GM18508 (cell line): ENCODE results near the gene RNF207.

Source experiments
- ATAC-seq: cut with Tn5 transposase; IDR thresholded peaks from one replicate; pipeline ENCODE4 v1.9.1; 2021; ENCODE audit warnings: moderate number of reproducible peaks; ENCODE audit not compliant: insufficient read depth, unreplicated experiment

Gene RNF207

GRCh38 chr1:6246497-6247467 lies 40.9 kb downstream of the RNF207 start:
- no peak for ATAC-seq

- no peak for ATAC-seq
Observed at GRCh38 chr1:6247651-6248050, 41.7 kb downstream of the RNF207 start.

- no peak for ATAC-seq
Observed at GRCh38 chr1:6248161-6248776, 42.4 kb downstream of the RNF207 start.

GRCh38 chr1:6248932-6249738 lies 43.2 kb downstream of the RNF207 start:
- ATAC-seq: no peak

GRCh38 chr1:6249739-6250689 lies 44.1 kb downstream of the RNF207 start:
- ATAC-seq: no peak

- no peak for ATAC-seq
Observed at GRCh38 chr1:6251233-6251632, 45.3 kb downstream of the RNF207 start.

GRCh38 chr1:6251681-6252373 lies 45.9 kb downstream of the RNF207 start:
- no peak for ATAC-seq

GRCh38 chr1:6252374-6252710 lies 46.4 kb downstream of the RNF207 start:
- ATAC-seq: no peak

- ATAC-seq: no peak
Observed at GRCh38 chr1:6253380-6253779, 47.5 kb downstream of the RNF207 start.

- no peak for ATAC-seq
Observed at GRCh38 chr1:6254691-6255090, 48.8 kb downstream of the RNF207 start.

GRCh38 chr1:6256645-6257044 lies 50.7 kb downstream of the RNF207 start:
- ATAC-seq: no peak

GRCh38 chr1:6257541-6258069 lies 51.7 kb downstream of the RNF207 start:
- ATAC-seq: no peak

GRCh38 chr1:6258675-6259074 lies 52.8 kb downstream of the RNF207 start:
- ATAC-seq: no peak

- no peak for ATAC-seq
Observed at GRCh38 chr1:6259491-6260362, 53.8 kb downstream of the RNF207 start.

- no peak for ATAC-seq
Observed at GRCh38 chr1:6260433-6260934, 54.6 kb downstream of the RNF207 start.

- ATAC-seq: no peak
Observed at GRCh38 chr1:6260961-6261614, 55.2 kb downstream of the RNF207 start, which contains the start of gene GPR153. TSS of gene GPR153 (minus strand) at chr1:6261098. CDS start at chr1:6254905, 6,193 bp downstream.

GRCh38 chr1:6261615-6261995 lies 55.7 kb downstream of the RNF207 start:
- ATAC-seq: no peak
